H1 (cell line): Measurements from ENCODE around the gene PRKCD. TPM values are rescaled to one million over a fixed set of nuclear protein-coding genes. Genes with fewer than 3 reads are reported as not detected.
A peak's percentile ranks its signal among the peaks of the same experiment; 100 is the strongest.

ENCODE experiments used
- CTCF ChIA-PET: fragments of 300-600 bp; sonication (Branson Sonifier 250); formaldehyde crosslinking; loops from one replicate; lab custom pipeline; 2021; ENCODE audit not compliant: partially characterized antibody; lab: Charles Lee
- POLR2A ChIA-PET: fragments of 300-600 bp; sonication (Branson Sonifier 250); formaldehyde crosslinking; loops from one replicate; lab custom pipeline; 2021; ENCODE audit warnings: inconsistent platforms; ENCODE audit not compliant: partially characterized antibody; lab: Charles Lee
- DNase-seq, 2 experiments: peaks; one replicate each; pipeline versions ENCODE4 v3.0.0 to v3.0.0-alpha.2; 2010 to 2022; ENCODE audit warnings: low spot score in 2 of 2, low read depth in 1 of 2, mixed read lengths in 1 of 2
- FAIRE-seq: peaks from 2 replicates; lab custom pipeline; 2011; peaks lifted over from hg19 to GRCh38; lab: Jason Lieb, UNC
- H2AFZ ChIP-seq: 2 replicates; pipeline ENCODE4 v1.8.1; 2012; ENCODE audit warnings: low read length, inconsistent platforms
- H2AK5ac ChIP-seq: 2 replicates; pipeline ENCODE4 v1.6.1; 2013; ENCODE audit warnings: low read depth, low read length
- H2BK120ac ChIP-seq: replicated peaks from 2 replicates; pipeline ENCODE3; 2013; ENCODE audit warnings: low read depth, low read length, inconsistent platforms
- H2BK12ac ChIP-seq: 2 replicates; pipeline ENCODE4 v1.6.1; 2013; ENCODE audit warnings: low read depth, low read length
- H2BK15ac ChIP-seq: 2 replicates; pipeline ENCODE4 v1.6.1; 2013; ENCODE audit warnings: low read length
- H2BK20ac ChIP-seq: 2 replicates; pipeline ENCODE4 v1.6.1; 2013; ENCODE audit warnings: low read length
- H2BK5ac ChIP-seq: 2 replicates; pipeline ENCODE4 v1.6.1; 2013; ENCODE audit warnings: low read depth, low read length
- H3K14ac ChIP-seq: 2 replicates; pipeline ENCODE4 v1.6.1; 2013; ENCODE audit warnings: inconsistent platforms; ENCODE audit not compliant: insufficient read length
- H3K18ac ChIP-seq: 2 replicates; pipeline ENCODE4 v1.6.1; 2013; ENCODE audit warnings: low read length; ENCODE audit errors: extremely low read depth
- H3K23ac ChIP-seq: 2 replicates; pipeline ENCODE4 v1.6.1; 2013; ENCODE audit warnings: inconsistent platforms; ENCODE audit not compliant: insufficient read length
- H3K23me2 ChIP-seq: 2 replicates; pipeline ENCODE4 v1.6.1; 2013; ENCODE audit warnings: low read depth, low read length
- H3K27ac ChIP-seq: 2 replicates; pipeline ENCODE4 v1.6.1; 2011; ENCODE audit warnings: low read depth, low read length, inconsistent platforms
- H3K27me3 ChIP-seq, 4 experiments: replicated peaks in 1 of 4; 1 replicate in 1 of 4; 2 replicates in 3 of 4; pipeline versions ENCODE4 v1.6.1 to v1.8.1; 2011 to 2013; ENCODE audit warnings: low read length in 3 of 4, mild to moderate bottlenecking in 3 of 4, inconsistent platforms in 2 of 4, mixed read lengths in 2 of 4, moderate library complexity in 1 of 4; ENCODE audit not compliant: control insufficient read depth in 3 of 4, insufficient read depth in 3 of 4; ENCODE audit errors: extremely low read depth in 1 of 4
- H3K36me3 ChIP-seq, 4 experiments: 2 replicates each; pipeline versions ENCODE4 v1.6.1 to v1.8.1; 2011 to 2013; ENCODE audit warnings: mild to moderate bottlenecking in 4 of 4, low read length in 3 of 4, moderate library complexity in 2 of 4, control low read depth in 1 of 4, inconsistent platforms in 1 of 4; ENCODE audit not compliant: insufficient read depth in 4 of 4, control insufficient read depth in 2 of 4
- H3K4ac ChIP-seq: replicated peaks from 2 replicates; pipeline ENCODE3; 2013; ENCODE audit warnings: low read length, low read depth, mixed read lengths, inconsistent platforms; ENCODE audit not compliant: insufficient read length
- H3K4me1 ChIP-seq, 4 experiments: replicated peaks in 1 of 4; 1 replicate in 1 of 4; 2 replicates in 3 of 4; pipeline versions ENCODE4 v1.6.1 to v1.8.1; 2011 to 2013; ENCODE audit warnings: low read length in 3 of 4, inconsistent platforms in 2 of 4, mixed read lengths in 1 of 4; ENCODE audit not compliant: insufficient read depth in 4 of 4, control insufficient read depth in 3 of 4
- H3K4me2 ChIP-seq, 2 experiments: 2 replicates each; pipeline versions ENCODE4 v1.6.1 to v1.8.1; 2011 to 2013; ENCODE audit warnings: low read depth in 2 of 2, low read length in 2 of 2, control low read depth in 1 of 2, inconsistent platforms in 1 of 2, mild to moderate bottlenecking in 1 of 2; ENCODE audit not compliant: insufficient read depth in 1 of 2
- H3K4me3 ChIP-seq, 4 experiments: fragments of 200-600, 300-600 bp in 1 of 4; sonication (generic), shearing (Covaris generic), sonication (Bioruptor Twin) in 1 of 4; 2 replicates each; pipeline versions ENCODE4 v1.5.1 to v1.8.1; 2011 to 2016; ENCODE audit warnings: low read length in 4 of 4, low read depth in 3 of 4, control low read depth in 2 of 4, inconsistent platforms in 2 of 4, mild to moderate bottlenecking in 2 of 4, mixed read lengths in 1 of 4, moderate library complexity in 1 of 4; ENCODE audit not compliant: insufficient read depth in 2 of 4; ENCODE audit errors: extremely low read depth in 1 of 4
- H3K56ac ChIP-seq: replicated peaks from 2 replicates; pipeline ENCODE3; 2013; ENCODE audit warnings: low read depth, mild to moderate bottlenecking, mixed read lengths, low read length, inconsistent platforms; ENCODE audit not compliant: insufficient read length
- H3K79me1 ChIP-seq: 2 replicates; pipeline ENCODE4 v1.6.1; 2013; ENCODE audit warnings: low read depth, low read length, control low read depth
- H3K79me2 ChIP-seq, 2 experiments: 2 replicates each; pipeline versions ENCODE4 v1.6.1 to v1.8.1; 2012 to 2013; ENCODE audit warnings: low read length in 2 of 2, mild to moderate bottlenecking in 2 of 2, inconsistent platforms in 1 of 2; ENCODE audit not compliant: insufficient read depth in 2 of 2, control insufficient read depth in 1 of 2
- H3K9ac ChIP-seq, 4 experiments: replicated peaks in 1 of 4; 1 replicate in 1 of 4; 2 replicates in 3 of 4; pipeline versions ENCODE4 v1.6.1 to v1.8.1; 2011 to 2013; ENCODE audit warnings: low read depth in 3 of 4, low read length in 3 of 4, control low read depth in 2 of 4, mild to moderate bottlenecking in 2 of 4, moderate library complexity in 2 of 4, inconsistent platforms in 1 of 4; ENCODE audit errors: extremely low read depth in 1 of 4
- H3K9me3 ChIP-seq, 2 experiments: 2 replicates each; pipeline versions ENCODE4 v1.6.1 to v1.8.1; 2012 to 2013; ENCODE audit warnings: mild to moderate bottlenecking in 2 of 2, moderate library complexity in 2 of 2, control low read depth in 1 of 2, inconsistent platforms in 1 of 2, low read depth in 1 of 2, low read length in 1 of 2, mixed read lengths in 1 of 2; ENCODE audit not compliant: insufficient read depth in 2 of 2
- H4K20me1 ChIP-seq, 2 experiments: replicated peaks in 1 of 2; 2 replicates each; pipeline versions ENCODE3 to v1.8.1; 2011 to 2013; ENCODE audit warnings: inconsistent platforms in 2 of 2, low read length in 2 of 2, mild to moderate bottlenecking in 1 of 2; ENCODE audit not compliant: insufficient read depth in 2 of 2, control insufficient read depth in 1 of 2
- H4K5ac ChIP-seq: 2 replicates; pipeline ENCODE4 v1.6.1; 2013; ENCODE audit warnings: low read length, low read depth, mixed read lengths, inconsistent platforms; ENCODE audit not compliant: insufficient read length
- H4K8ac ChIP-seq: 2 replicates; pipeline ENCODE4 v1.8.0; 2013; ENCODE audit warnings: mild to moderate bottlenecking, moderate library complexity, low read length, inconsistent platforms; ENCODE audit not compliant: insufficient read depth; ENCODE audit errors: extremely low read depth
- H4K91ac ChIP-seq: replicated peaks from 2 replicates; pipeline ENCODE3; 2013; ENCODE audit warnings: low read length, mixed read lengths, inconsistent platforms; ENCODE audit not compliant: insufficient read length
- BRCA1 ChIP-seq: IDR thresholded peaks from 2 replicates; pipeline ENCODE4 v1.6.1; 2012; ENCODE audit warnings: low read depth, low read length, improper control_type of control experiment
- SAP30 ChIP-seq: fragments of 300-600 bp; sonication (generic); IDR thresholded peaks from 2 replicates; pipeline ENCODE4 v1.7.1; 2012; ENCODE audit warnings: low read length, moderate library complexity, mild to moderate bottlenecking, inconsistent platforms; ENCODE audit not compliant: insufficient read depth, insufficient replicate concordance
- WGBS, 2 experiments: shearing (Covaris generic) in 1 of 2; methylation state at CpG; one replicate each; pipeline versions ENCODE4 v1.1.6 to v1.1.7; 2013 to 2015; ENCODE audit warnings: low lambda C conversion rate in 2 of 2, mixed read lengths in 2 of 2, inconsistent platforms in 1 of 2, low coverage in 1 of 2, missing lambda C conversion rate in 1 of 2; ENCODE audit not compliant: insufficient replicate concordance in 2 of 2, insufficient coverage in 1 of 2, insufficient read length in 1 of 2; ENCODE audit errors: extremely low coverage in 1 of 2, missing lambda C conversion rate in 1 of 2; 5-methylcytosine and 5-hydroxymethylcytosine counted together
- polyA plus RNA-seq, 7 experiments: library from polyadenylated mRNA; depleted of rRNA in 3 of 7; stranded (reverse) in 5 of 7; unstranded in 2 of 7; fragments of >200 nt in 5 of 7; fragments of 200-250 nt in 2 of 7; gene quantifications; 1 replicate in 5 of 7; 2 replicates in 1 of 7; 4 replicates in 1 of 7; pipeline versions ENCODE4 v1.2.1 to v1.2.3, GENCODE V29; 2011 to 2013; ENCODE audit warnings: missing spikeins in 2 of 7, mixed read lengths in 2 of 7
- total RNA-seq: library from RNA; stranded (reverse); fragmentation: NEBNext Ultra II Directional; extraction: Animal tissue kit (Norgen Biotek cat#: 25700); gene quantifications from 2 replicates; pipeline ENCODE4 v1.2.1, GENCODE V29; 2021

The PRKCD gene
- total and polyA plus RNA-seq, 2 of the 8 experiments (the other 6 are each of a cell fraction or from before 2014, with no cell fraction given) = 22.6 to 23.9 TPM

GRCh38 chr3:53171064-53171418 lies 10.0 kb downstream of the PRKCD start:
- Histone ChIP-seq H3K23ac (no peak overlapping the region), H3K36me3 (no peaks in the 10 kb centered on the region), H3K23me2 (no peaks in the 10 kb centered on the region; the same call in 1 of the 2 replicates), H3K18ac (no peak overlapping the region; the same call in 1 of the 2 replicates), H3K4me3 (no peak overlapping the region), H4K8ac (peak overlapping the region; percentile 43), H3K27ac (no peak overlapping the region), H2AK5ac (peak overlapping the region; percentile 97; the same call in 1 of the 2 replicates), H4K91ac (peak overlapping the region; percentile 99), H3K56ac (no peak overlapping the region), H3K14ac (no peak overlapping the region), H3K79me2 (no peaks in the 10 kb centered on the region; a peak in 1 of 4 replicates), H2AFZ (no peak overlapping the region), H3K9me3 (no peaks in the 10 kb centered on the region), H2BK15ac (peak overlapping the region; percentile 81; the same call in 1 of the 2 replicates), H2BK5ac (peak overlapping the region; percentile 85), H3K4ac (peak overlapping the region; percentile 82), H2BK120ac (no peak overlapping the region), H3K4me2 (no peak overlapping the region), H3K27me3 (no peaks in the 10 kb centered on the region), H2BK20ac (peak overlapping the region; percentile 75; the same call in 1 of the 2 replicates), H2BK12ac (peak overlapping the region; percentile 72; the same call in 1 of the 2 replicates), H4K20me1 (peaks cover 4 to 18% of the 10 kb centered on the region in 2 experiments), H3K9ac (no peak overlapping the region), H3K4me1 (peaks cover 3 to 50% (median 35%) of the 10 kb centered on the region in 4 experiments), H3K79me1 (peaks cover 14% of the 10 kb centered on the region), H4K5ac (no peak overlapping the region)
- DNase-seq (no peak), FAIRE-seq (no peak)
- ChIA-PET POLR2A (interaction anchor here (1.2 to 7.9 kb wide), 3 partner anchors 12 to 27 kb away, joined by 3 to 56 read pairs (median 5); partner anchors contain the start of gene PRKCD), CTCF (interaction anchor here (1.0 to 5.9 kb wide), 8 partner anchors 11 to 62 kb away, joined by 3 to 50 read pairs (median 4); no protein-coding TSS in a partner anchor)
- WGBS, 2 experiments = 81% methylated on average over 7 of the region's 7 CpGs; no CpG with 5 or more reads in 1 of the 2 experiments
- TF ChIP-seq SAP30 (no peak), BRCA1 (no peak)
